ENCODE measurements around the gene EXOSC10. TPM values are rescaled to one million over a fixed set of nuclear protein-coding genes. Genes with fewer than 3 reads are reported as not detected.

The EXOSC10 gene
- total and polyA plus RNA-seq, 9 of the 15 experiments (the other 6 are each of a cell fraction or from before 2014, with no cell fraction given) = 23.4 to 150 (median 105) TPM

DNA sequence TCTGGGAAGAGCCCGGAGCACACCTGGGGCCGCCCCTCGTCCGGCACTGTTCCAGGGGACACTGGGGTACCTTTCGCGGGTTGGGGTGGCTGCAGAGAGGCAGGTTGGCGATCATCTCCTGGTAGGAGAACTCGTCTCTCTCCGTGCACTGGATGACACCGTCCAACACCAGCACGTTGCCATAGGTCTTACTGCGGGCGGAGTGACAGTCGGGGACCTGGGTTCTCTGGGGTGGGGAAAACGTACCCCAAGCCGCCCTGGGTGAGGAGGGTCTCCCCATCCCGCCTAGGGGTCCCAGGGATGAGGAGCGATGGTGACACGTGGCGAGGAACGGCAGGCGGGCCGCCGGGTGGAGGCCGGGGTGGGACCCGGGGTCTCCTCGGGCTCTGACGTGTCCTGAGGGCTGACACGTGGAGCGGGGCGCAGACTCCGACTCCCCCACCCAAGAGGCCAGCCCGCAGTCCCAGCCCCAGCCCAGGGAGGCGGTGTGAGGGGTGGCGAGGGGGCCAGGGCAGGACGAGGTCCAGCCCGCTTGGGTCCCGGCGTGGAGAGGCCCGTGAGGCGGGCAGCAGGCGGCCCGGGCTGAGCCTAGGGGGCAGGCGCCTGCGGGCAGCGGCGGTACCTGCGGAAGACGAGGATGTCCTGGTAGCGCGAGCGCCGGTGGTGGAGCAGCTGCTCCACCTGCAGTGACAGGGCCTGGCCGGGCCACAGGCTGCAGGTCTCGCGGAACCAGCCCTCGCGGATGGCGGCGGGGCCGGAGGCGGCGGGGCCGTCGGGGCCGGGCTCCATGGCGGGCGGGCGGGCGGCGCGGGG, 40.3 kb downstream of the EXOSC10 start (continued):
- TF ChIP-seq, protein P1, sequence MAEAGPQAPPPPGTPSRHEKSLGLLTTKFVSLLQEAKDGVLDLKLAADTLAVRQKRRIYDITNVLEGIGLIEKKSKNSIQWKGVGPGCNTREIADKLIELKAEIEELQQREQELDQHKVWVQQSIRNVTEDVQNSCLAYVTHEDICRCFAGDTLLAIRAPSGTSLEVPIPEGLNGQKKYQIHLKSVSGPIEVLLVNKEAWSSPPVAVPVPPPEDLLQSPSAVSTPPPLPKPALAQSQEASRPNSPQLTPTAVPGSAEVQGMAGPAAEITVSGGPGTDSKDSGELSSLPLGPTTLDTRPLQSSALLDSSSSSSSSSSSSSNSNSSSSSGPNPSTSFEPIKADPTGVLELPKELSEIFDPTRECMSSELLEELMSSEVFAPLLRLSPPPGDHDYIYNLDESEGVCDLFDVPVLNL (CRISPR knock-in tag; IDR thresholded peaks at IDR 0.05; ENCODE audit: low read depth) = no peak
- TF ChIP-seq MYC (IDR thresholded peaks at IDR 0.05; ENCODE audit: low read depth, low read length) (peak; percentile 76), MYC (CRISPR knock-in tag; IDR thresholded peaks at IDR 0.05; ENCODE audit: borderline replicate concordance, low read depth) (0 out of 2 replicates have a peak, but pooled peaks have one; percentile 38), NFATC3 (IDR thresholded peaks at IDR 0.05) (no peak), NBN (IDR thresholded peaks at IDR 0.05; ENCODE audit: low read depth) (no peak), POLR2B (IDR thresholded peaks at IDR 0.05; ENCODE audit: low read depth, partially characterized antibody) (no peak), SRSF7 (optimal IDR thresholded peaks at IDR 0.05; ENCODE audit: low read depth, low read length) (no peak), ZNF778 (CRISPR knock-in tag; IDR thresholded peaks at IDR 0.05) (no peak), HNRNPLL (IDR thresholded peaks at IDR 0.05; ENCODE audit: low read depth, low read length, poor library complexity, severe bottlenecking) (no peak), MAZ (CRISPR knock-in tag; conservative IDR thresholded peaks at IDR 0.05 in 1 of 2, IDR thresholded peaks at IDR 0.05 in 1 of 2) (peak in 1 of 2 experiments; percentile 33; a peak in 1 of 4 replicates), HDAC2 (IDR thresholded peaks at IDR 0.05) (no peak), OTX1 (CRISPR knock-in tag; IDR thresholded peaks at IDR 0.05) (no peak), ZNF586 (CRISPR knock-in tag; conservative IDR thresholded peaks at IDR 0.05) (no peak), ZNF232 (CRISPR knock-in tag; IDR thresholded peaks at IDR 0.05) (peak; percentile 54; the same call in 1 of the 2 replicates), FIP1L1 (IDR thresholded peaks at IDR 0.05; ENCODE audit: low read depth, low read length, poor library complexity, severe bottlenecking) (no peak), ZNF253 (CRISPR knock-in tag; conservative IDR thresholded peaks at IDR 0.05) (no peak), ZNF354B (CRISPR knock-in tag; IDR thresholded peaks at IDR 0.05) (no peak)
- TF ChIP-seq, protein P2, sequence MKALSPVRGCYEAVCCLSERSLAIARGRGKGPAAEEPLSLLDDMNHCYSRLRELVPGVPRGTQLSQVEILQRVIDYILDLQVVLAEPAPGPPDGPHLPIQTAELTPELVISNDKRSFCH (CRISPR knock-in tag; IDR thresholded peaks at IDR 0.05) = no peak
- TF ChIP-seq, protein P2 (tag; IDR thresholded peaks at IDR 0.05) = no peak; the same call in 1 of the 2 replicates
- TF ChIP-seq, protein P3, sequence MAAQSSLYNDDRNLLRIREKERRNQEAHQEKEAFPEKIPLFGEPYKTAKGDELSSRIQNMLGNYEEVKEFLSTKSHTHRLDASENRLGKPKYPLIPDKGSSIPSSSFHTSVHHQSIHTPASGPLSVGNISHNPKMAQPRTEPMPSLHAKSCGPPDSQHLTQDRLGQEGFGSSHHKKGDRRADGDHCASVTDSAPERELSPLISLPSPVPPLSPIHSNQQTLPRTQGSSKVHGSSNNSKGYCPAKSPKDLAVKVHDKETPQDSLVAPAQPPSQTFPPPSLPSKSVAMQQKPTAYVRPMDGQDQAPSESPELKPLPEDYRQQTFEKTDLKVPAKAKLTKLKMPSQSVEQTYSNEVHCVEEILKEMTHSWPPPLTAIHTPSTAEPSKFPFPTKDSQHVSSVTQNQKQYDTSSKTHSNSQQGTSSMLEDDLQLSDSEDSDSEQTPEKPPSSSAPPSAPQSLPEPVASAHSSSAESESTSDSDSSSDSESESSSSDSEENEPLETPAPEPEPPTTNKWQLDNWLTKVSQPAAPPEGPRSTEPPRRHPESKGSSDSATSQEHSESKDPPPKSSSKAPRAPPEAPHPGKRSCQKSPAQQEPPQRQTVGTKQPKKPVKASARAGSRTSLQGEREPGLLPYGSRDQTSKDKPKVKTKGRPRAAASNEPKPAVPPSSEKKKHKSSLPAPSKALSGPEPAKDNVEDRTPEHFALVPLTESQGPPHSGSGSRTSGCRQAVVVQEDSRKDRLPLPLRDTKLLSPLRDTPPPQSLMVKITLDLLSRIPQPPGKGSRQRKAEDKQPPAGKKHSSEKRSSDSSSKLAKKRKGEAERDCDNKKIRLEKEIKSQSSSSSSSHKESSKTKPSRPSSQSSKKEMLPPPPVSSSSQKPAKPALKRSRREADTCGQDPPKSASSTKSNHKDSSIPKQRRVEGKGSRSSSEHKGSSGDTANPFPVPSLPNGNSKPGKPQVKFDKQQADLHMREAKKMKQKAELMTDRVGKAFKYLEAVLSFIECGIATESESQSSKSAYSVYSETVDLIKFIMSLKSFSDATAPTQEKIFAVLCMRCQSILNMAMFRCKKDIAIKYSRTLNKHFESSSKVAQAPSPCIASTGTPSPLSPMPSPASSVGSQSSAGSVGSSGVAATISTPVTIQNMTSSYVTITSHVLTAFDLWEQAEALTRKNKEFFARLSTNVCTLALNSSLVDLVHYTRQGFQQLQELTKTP (IDR thresholded peaks at IDR 0.05; ENCODE audit: low read depth in 1 of 2, partially characterized antibody in 2 of 2) = no peak
- TF ChIP-seq, protein P4, sequence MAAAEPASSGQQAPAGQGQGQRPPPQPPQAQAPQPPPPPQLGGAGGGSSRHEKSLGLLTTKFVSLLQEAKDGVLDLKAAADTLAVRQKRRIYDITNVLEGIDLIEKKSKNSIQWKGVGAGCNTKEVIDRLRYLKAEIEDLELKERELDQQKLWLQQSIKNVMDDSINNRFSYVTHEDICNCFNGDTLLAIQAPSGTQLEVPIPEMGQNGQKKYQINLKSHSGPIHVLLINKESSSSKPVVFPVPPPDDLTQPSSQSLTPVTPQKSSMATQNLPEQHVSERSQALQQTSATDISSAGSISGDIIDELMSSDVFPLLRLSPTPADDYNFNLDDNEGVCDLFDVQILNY (CRISPR knock-in tag; IDR thresholded peaks at IDR 0.05) = no peak

Measured in K562 (cell line).